GM12878 (cell line): ENCODE measurements around the gene CPB2. TPM values are rescaled to one million over a fixed set of nuclear protein-coding genes. Genes with fewer than 3 reads are reported as not detected.

Experiments used
- ATF3 ChIP-seq: IDR thresholded peaks from 2 replicates; pipeline ENCODE4 v1.6.1; 2011; ENCODE audit warnings: low read depth, mild to moderate bottlenecking, low read length, moderate library complexity, borderline replicate concordance; ENCODE audit errors: extremely low read depth
- BCL3 ChIP-seq: IDR thresholded peaks from 2 replicates; pipeline ENCODE4 v1.6.1; 2011; ENCODE audit warnings: borderline replicate concordance, low read depth, mild to moderate bottlenecking, moderate library complexity, low read length; ENCODE audit not compliant: insufficient read depth, poor library complexity, severe bottlenecking
- DPF2 ChIP-seq: fragments of 450-650 bp; IDR thresholded peaks from 2 replicates; pipeline ENCODE4 v1.6.1; 2017; ENCODE audit warnings: mild to moderate bottlenecking
- EP300 ChIP-seq, 2 experiments: fragments of 150-350 bp in 1 of 2; IDR thresholded peaks; 2 replicates each; pipeline ENCODE4 v1.6.1; 2011 to 2012; ENCODE audit warnings: low read depth in 2 of 2, low read length in 2 of 2, borderline replicate concordance in 1 of 2, improper control_type of control experiment in 1 of 2, inconsistent platforms in 1 of 2; ENCODE audit not compliant: control insufficient read depth in 1 of 2
- MYC ChIP-seq: IDR thresholded peaks from 2 replicates; pipeline ENCODE4 v1.6.1; 2011; ENCODE audit warnings: mild to moderate bottlenecking, low read length, moderate library complexity, inconsistent platforms; ENCODE audit not compliant: insufficient read depth, insufficient replicate concordance, insufficient read length, severe bottlenecking
- PAX8 ChIP-seq: fragments of 450-650 bp; IDR thresholded peaks from 2 replicates; pipeline ENCODE4 v1.6.1; 2017; ENCODE audit warnings: mild to moderate bottlenecking, moderate library complexity
- RAD21 ChIP-seq: IDR thresholded peaks from 2 replicates; pipeline ENCODE4 v1.6.1; 2011; ENCODE audit warnings: mild to moderate bottlenecking, low read depth, low read length, moderate library complexity; ENCODE audit not compliant: insufficient read depth
- SKIL ChIP-seq: fragments of 450-650 bp; IDR thresholded peaks from 2 replicates; pipeline ENCODE4 v1.6.1; 2017; ENCODE audit warnings: mild to moderate bottlenecking, low read depth, inconsistent platforms; ENCODE audit not compliant: poor library complexity, severe bottlenecking
- ZBTB11 ChIP-seq: fragments of 450-650 bp; formaldehyde crosslinking; IDR thresholded peaks from 2 replicates; pipeline ENCODE4 v1.5.0; 2022; ENCODE audit warnings: mild to moderate bottlenecking, missing genetic modification characterization
- ZNF207 ChIP-seq: fragments of 450-650 bp; IDR thresholded peaks from 2 replicates; pipeline ENCODE4 v1.6.1; 2014; ENCODE audit warnings: antibody characterized with exemption, mild to moderate bottlenecking, borderline replicate concordance
- ZNF592 ChIP-seq: fragments of 450-650 bp; IDR thresholded peaks from 2 replicates; pipeline ENCODE4 v1.6.1; 2017; ENCODE audit warnings: mild to moderate bottlenecking, moderate library complexity
- polyA plus RNA-seq, 11 experiments: library from polyadenylated mRNA; depleted of rRNA in 4 of 11; unstranded in 6 of 11; stranded (reverse) in 5 of 11; fragments of >200 nt; fragmentation: Nextera tagmentation in 4 of 11; fragmentation: Illumina TruSeq in 1 of 11; extraction: Ambion mirVana in 4 of 11; extraction: Trizol in 1 of 11; gene quantifications; 1 replicate in 1 of 11; 2 replicates in 10 of 11; pipeline versions ENCODE4 v1.2.1 to v1.2.3, GENCODE V29; 2011 to 2016; ENCODE audit warnings: inconsistent platforms in 2 of 11, missing spikeins in 2 of 11, low read depth in 1 of 11
- total RNA-seq, 4 experiments: library from RNA; depleted of rRNA in 3 of 4; stranded (reverse); fragments of >200 nt in 3 of 4; fragmentation: Illumina TruSeq in 1 of 4; extraction: Trizol in 1 of 4; gene quantifications; 2 replicates each; pipeline versions ENCODE4 v1.2.1 to v1.2.3, GENCODE V29; 2013 to 2021
- TF ChIP-seq, protein P1 (sequence below): fragments of 450-650 bp; IDR thresholded peaks from 2 replicates; pipeline ENCODE4 v1.6.1; 2017; ENCODE audit warnings: borderline replicate concordance

Gene CPB2
- total and polyA plus RNA-seq, 10 of the 15 experiments (the other 5 are each of a cell fraction or from before 2014, with no cell fraction given): 0.05 to 0.87 (median 0.13) TPM; not detected in 3

DNA sequence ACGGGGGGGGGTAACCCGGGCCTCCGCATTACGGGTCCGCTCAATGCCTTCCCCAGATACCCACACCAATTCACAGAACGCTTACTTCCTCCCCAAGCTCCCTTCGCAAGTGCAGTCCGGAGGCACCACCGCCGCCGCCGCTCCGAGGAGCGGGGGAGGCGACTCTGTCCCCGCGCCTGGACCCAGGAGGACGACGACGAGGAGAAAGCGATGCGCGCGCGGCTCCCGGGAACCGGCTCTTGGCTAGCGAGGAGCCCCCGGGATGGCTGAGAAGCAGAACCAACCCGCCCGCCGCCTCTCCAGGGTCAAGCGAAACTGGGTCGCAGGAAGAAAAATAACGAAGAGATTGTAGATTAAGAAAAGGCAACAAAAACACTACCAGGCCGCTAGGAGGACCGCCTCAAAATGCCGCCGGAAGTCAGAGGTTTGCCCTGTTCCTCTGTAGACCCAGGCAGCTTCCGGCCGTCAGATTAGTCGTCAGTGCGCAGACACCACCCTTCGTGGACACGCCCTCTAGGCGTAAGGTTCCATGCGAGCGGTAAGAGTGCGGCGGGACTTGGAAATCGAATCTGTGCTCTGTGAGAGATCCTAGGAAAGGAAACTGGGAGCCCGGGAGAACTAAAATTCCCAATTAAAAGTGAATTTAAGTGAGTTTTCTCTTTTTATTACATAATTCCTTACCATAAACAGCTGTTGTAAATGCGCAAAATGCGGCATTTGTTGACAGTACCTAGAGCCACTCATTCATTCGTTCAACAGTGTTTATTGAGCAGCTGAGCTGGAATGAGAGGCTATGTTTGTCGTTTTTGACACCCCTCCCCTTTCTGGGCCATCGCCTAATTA is 52.3 kb downstream of the CPB2 start, which contains the start of gene ZC3H13 (continued):
- no peak for TF ChIP-seq ZNF592
- TF ChIP-seq PAX8: no peak
- TF ChIP-seq EP300 (IDR thresholded peaks at IDR 0.05; ENCODE audit: borderline replicate concordance in 1 of 2, control insufficient read depth in 1 of 2, low read depth in 2 of 2, low read length in 2 of 2): no peak
- TF ChIP-seq, protein P1, sequence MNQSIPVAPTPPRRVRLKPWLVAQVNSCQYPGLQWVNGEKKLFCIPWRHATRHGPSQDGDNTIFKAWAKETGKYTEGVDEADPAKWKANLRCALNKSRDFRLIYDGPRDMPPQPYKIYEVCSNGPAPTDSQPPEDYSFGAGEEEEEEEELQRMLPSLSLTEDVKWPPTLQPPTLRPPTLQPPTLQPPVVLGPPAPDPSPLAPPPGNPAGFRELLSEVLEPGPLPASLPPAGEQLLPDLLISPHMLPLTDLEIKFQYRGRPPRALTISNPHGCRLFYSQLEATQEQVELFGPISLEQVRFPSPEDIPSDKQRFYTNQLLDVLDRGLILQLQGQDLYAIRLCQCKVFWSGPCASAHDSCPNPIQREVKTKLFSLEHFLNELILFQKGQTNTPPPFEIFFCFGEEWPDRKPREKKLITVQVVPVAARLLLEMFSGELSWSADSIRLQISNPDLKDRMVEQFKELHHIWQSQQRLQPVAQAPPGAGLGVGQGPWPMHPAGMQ: no peak
- TF ChIP-seq MYC: no peak
- TF ChIP-seq RAD21: no peak; the same call in 1 of the 2 replicates
- peak; percentile 39 for TF ChIP-seq SKIL
- TF ChIP-seq ATF3: peak; percentile 65; the same call in 1 of the 2 replicates
- TF ChIP-seq DPF2: no peak
- TF ChIP-seq ZNF207: no peak
- TF ChIP-seq BCL3: no peak
- no peak for TF ChIP-seq ZBTB11
